ENCODE results near the gene PDE9A. TPM values are rescaled to one million over a fixed set of nuclear protein-coding genes. Genes with fewer than 3 reads are reported as not detected.

Gene PDE9A
- total and polyA plus RNA-seq, 2 of the 4 experiments (the other 2 are of a cell fraction), result 0.89 to 0.90 TPM

DNA sequence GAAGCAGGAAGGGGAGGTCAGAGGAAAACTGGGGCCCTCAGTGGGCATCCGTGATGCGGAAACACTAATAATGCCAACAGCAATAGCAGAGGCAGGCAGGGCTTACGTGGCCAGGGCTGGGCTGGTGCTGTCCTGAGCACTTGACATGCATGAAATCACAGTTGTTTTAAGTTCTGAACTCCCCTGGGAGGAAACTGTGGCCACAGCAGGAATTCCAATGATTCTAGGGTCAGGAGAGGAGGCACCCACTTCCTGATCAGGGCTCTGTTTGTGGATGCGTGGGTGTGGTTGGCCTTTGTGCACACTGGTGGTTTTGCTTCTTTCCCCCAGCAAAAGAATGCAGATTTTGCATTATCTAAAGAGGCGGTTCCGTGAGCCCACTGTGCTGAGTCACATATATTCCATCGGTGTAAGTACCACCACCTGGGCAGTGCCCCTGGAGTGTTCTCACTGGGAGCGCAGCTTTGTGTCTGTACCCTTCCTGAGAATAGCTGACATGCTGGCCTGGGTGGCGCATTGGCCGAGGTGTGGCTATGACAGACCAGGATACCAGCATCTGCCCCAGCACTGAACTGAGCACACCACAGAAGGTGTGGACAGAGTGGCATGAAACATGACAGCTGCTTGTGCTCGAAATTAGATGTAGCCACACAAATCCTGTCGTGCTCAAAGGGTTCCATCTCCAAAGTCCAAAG lies 71.0 kb downstream of the PDE9A start:
- BruUV-seq (replicated peaks), result no TSS peak
- dilution Hi-C loops (cut with HindIII; ENCODE audit: low sequenced_read_pairs, unreplicated experiment), result no loop called here

More for the DNA sequence above, 71.0 kb downstream of the PDE9A start:
- CTCF ChIA-PET, result interaction anchor here (0.5 kb wide), 1 partner anchor 112 kb away, joined by 4 read pairs; no protein-coding TSS in a partner anchor
- Histone ChIP-seq H2BK20ac (ENCODE audit: low read depth, low read length) (peak overlapping the region; percentile 85), H3K4me2 (ENCODE audit: low read depth, low read length) (peak overlapping the region; percentile 40), H3K14ac (replicated peaks; ENCODE audit: low read depth, low read length) (no peak overlapping the region; the same call in 1 of the 2 replicates), H2AK5ac (ENCODE audit: low read depth, low read length) (peak overlapping the region; percentile 94), H3K18ac (ENCODE audit: low read depth, low read length) (peak overlapping the region; percentile 32; the same call in 1 of the 2 replicates), H4K91ac (ENCODE audit: insufficient read depth, low read depth, low read length) (peak overlapping the region; percentile 67), H3K56ac (ENCODE audit: extremely low read depth, insufficient read depth, low read length) (peak overlapping the region; percentile 24; the same call in 1 of the 2 replicates), H3K9me3 (ENCODE audit: control insufficient read depth, insufficient read depth, low read length) (no peaks in the 10 kb centered on the region), H3K4ac (ENCODE audit: low read depth, low read length) (peak overlapping the region; percentile 79), H2BK5ac (ENCODE audit: low read depth, low read length, poor library complexity, severe bottlenecking) (peak overlapping the region; percentile 44), H4K20me1 (ENCODE audit: insufficient read depth, low read length) (no peaks in the 10 kb centered on the region), H2AK9ac (replicated peaks; ENCODE audit: low read depth, low read length, poor library complexity) (peak overlapping the region; percentile 47), H3K27ac (ENCODE audit: insufficient read depth, low read length) (peak overlapping the region; percentile 73), H2AFZ (replicated peaks; ENCODE audit: low read length, poor library complexity) (peak overlapping the region; percentile 45), H4K5ac (ENCODE audit: low read depth, low read length) (peak overlapping the region; percentile 16; the same call in 1 of the 2 replicates), H3K4me3 (ENCODE audit: insufficient read depth, low read depth, low read length) (no peak overlapping the region), H4K8ac (ENCODE audit: low read depth in 2 of 2, low read length in 2 of 2) (peak overlapping the region; percentile 53 to 65; a peak in 3 of 4 replicates), H3K9me1 (ENCODE audit: insufficient read depth, low read length) (no peaks in the 10 kb centered on the region; the same call in 1 of the 2 replicates), H3K27me3 (ENCODE audit: control insufficient read depth, insufficient read depth, low read length) (no peaks in the 10 kb centered on the region; the same call in 1 of the 2 replicates), H2BK120ac (ENCODE audit: low read depth, low read length) (peak overlapping the region; percentile 81), H3K36me3 (ENCODE audit: control insufficient read depth, insufficient read depth, low read length) (no peaks in the 10 kb centered on the region), H3K9ac (ENCODE audit: low read depth, low read length) (no peak overlapping the region), H3K79me1 (ENCODE audit: low read depth in 1 of 2, low read length in 2 of 2) (no peaks in the 10 kb centered on the region), H3K4me1 (ENCODE audit: control insufficient read depth, insufficient read depth, low read length) (peaks cover 12% of the 10 kb centered on the region), H3K23ac (ENCODE audit: low read depth, low read length) (peak overlapping the region; percentile 27; the same call in 1 of the 2 replicates), H2BK15ac (ENCODE audit: low read depth, low read length) (peak overlapping the region; percentile 84; the same call in 1 of the 3 replicates)
- intact Hi-C loops (cut with micrococcal nuclease), result no loop called here
- POLR2A ChIA-PET (ENCODE audit: unreplicated experiment), result no interaction called here
- WGBS, 2 experiments (ENCODE audit: extremely low coverage in 2 of 2, insufficient read length in 1 of 2), result 65% methylated on average over 8 of the region's 12 CpGs; no CpG with 5 or more reads in 1 of the 2 experiments
- peak; percentile 93 for ATAC-seq (ENCODE audit: low read depth)
- in situ Hi-C loops (cut with MboI; ENCODE audit: low sequenced_read_pairs), result no loop called here
- no peak for TF ChIP-seq CHD1 (IDR thresholded peaks at IDR 0.05; ENCODE audit: low read depth, low read length)
- TF ChIP-seq ELK1 (IDR thresholded peaks at IDR 0.05; ENCODE audit: borderline replicate concordance, low read depth, low read length), result no peak
- peak; percentile 34; the same call in 1 of the 2 replicates for TF ChIP-seq MAZ (IDR thresholded peaks at IDR 0.05; ENCODE audit: borderline replicate concordance, low read depth, low read length)
- peak; percentile 21; the same call in 1 of the 2 replicates for TF ChIP-seq BHLHE40 (IDR thresholded peaks at IDR 0.05; ENCODE audit: low read depth, low read length)
- TF ChIP-seq POLR2A (IDR thresholded peaks at IDR 0.05; ENCODE audit: low read depth, low read length), result no peak
- peak; percentile 56; the same call in 1 of the 2 replicates for TF ChIP-seq MAFK (IDR thresholded peaks at IDR 0.05; ENCODE audit: low read depth, low read length)
- peak; percentile 92 for DNase-seq
